Amygdala (tissue), 56 donors: ENCODE measurements around the gene ITPK1.
A peak's percentile ranks its signal among the peaks of the same experiment; 100 is the strongest.
"Not testable (repeated sequence)": the region's sequence is repeated elsewhere in the genome, so short reads cannot be mapped to it uniquely, and the experiment has no call there.

Experiments used
- DNase-seq, 56 donors: peaks; one replicate each; lab custom pipeline; 2025; lab: John Stamatoyannopoulos, UW

ITPK1 gene

DNA sequence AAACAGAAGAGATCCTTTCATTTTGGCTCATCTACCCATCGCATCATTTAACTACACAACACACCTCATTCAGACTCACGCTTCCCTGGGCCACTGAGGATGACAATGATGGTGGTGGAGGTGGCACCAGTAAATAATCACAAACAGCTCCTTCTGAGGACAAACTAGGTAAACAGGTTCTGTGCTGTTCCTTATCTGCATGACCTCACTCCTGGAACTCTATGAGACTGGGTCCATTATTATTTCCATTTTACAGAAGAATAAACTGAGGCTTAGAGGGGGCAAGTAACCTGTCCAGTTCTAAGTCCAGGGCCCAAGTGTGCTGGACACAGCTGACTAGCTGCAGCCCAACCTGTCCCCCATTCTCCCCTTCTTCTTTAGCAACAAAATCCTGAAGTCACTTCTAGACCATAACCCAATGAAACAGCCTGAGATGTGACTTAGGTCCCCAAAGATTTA lies 50.4 kb downstream of the ITPK1 start:
- DNase-seq = no peak

DNA sequence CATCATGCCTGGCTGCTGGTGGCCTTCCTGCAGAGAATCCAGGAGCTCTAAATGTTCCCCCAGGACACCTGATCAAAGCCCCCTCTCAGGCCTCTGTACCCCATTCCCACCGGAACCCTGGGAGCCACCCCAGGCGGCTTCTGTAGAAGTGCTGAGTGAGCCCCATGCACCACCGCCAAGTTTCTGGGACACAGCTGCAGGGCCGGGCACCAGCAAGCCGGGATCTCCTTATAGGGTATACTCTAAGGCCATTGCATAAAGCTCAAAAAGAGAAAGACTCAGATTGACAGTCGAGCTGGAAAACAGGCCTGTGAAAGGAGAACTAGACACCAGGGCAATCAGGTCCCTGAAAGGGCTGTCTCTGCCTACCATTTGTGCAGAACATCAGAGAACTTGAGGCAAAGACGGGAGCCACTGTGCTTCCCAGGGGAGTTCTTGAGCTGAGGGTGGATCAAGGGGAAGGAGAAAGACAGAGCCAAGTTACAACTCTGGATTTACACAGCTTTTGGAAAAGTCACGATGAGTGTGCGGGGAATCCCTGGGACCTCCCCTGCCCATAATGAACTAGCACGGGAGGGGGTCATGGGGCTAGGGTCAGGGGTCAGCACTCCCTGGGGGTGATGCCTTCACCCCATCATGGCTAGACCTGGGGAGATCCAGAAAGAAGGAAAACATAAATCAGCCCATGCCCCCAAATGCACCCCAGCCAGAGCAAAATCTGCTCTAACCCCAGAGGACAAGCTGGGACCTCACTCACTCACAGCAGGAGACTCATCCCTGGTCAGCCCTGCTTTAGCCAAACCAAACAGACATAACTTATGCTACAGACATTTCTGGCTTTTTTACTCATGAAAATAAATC lies 51.1 kb downstream of the ITPK1 start:
- no peak for DNase-seq

DNA sequence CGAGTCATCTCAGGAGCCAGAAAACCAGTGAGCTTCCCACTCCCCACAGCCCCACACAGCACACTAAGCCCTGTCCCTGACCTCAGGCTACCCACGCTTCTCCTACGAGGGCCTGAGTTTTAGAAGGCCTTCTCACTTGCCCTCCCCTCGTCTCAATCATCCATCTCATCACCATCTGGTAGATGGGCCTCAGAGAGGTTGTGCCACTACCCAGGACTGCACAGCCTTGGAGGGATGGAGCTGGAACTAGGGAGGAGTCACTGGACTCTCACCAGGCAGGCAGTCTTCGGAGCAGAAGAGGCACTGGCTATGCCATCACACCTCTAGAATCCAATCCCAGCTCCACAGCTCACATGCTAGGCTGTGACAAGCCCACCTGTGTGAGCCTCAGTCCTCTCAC lies 52.3 kb downstream of the ITPK1 start:
- DNase-seq = no peak

DNA sequence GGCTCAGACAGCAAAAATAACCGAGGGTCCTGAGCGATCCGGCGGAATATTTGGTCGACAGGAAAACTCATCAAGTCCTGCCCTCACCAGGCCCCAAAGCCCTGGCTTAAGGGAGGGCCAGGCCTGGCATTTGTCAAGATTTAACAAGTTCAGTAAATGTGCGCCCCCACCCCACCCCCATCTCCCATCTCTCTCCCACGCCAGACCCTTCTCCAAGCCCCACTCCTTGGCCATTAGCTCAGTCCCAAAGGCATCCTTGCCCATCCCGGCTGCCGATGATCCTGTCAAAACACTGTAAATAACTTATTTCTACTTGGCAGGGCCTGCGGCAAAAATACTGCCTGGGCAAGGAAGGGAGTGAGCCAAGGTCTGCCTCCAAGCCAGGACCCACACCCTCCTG lies 52.8 kb downstream of the ITPK1 start:
- DNase-seq = no peak

DNA sequence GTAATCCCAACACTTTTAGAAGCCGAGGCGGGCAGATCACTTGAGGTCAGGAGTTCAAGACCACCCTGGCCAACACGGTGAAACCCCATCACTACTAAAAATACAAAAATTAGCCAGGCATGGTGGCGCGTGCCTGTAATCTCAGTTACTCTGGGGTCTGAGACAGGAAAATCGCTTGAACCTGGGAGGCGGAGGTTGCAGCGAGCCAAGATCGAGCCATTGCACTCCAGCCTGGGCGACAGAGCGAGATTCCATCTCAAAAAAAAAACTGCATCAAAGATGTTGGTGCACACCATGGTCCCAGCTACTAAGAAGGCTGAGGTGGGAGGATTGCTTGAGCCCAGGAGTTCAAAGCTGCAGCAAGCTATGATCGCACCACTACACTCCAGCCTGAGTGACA lies 53.7 kb downstream of the ITPK1 start:
- DNase-seq = not testable (repeated sequence)

DNA sequence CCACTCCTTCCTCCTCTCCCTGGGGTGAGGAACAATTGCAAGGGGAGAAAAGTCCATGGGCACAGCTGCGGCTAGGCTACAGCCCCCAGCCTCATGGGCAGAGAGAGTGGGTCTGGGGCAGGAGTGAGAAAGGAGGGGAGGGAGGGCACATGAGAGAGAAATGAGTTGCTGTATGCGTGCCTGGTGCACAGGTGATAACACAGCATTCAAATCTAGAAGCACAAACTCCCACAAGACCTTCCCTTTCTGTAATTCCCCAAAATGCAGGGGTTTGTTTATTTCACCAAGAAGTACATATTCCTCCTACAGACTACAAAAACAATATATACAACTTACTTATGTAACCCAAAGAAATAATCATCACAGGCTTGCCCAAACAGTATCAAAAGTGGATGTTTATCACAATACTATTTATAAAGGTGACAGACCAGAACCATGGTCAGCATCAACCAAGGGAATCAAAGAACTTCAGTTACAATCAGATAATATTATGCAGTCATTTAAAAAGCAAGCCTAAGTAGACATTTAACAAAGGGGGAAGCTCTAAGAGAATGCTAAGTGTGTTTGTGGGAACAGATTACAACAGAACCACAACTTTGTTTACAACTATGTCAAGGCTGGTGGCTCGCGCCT lies 54.2 kb downstream of the ITPK1 start:
- DNase-seq = no peak

DNA sequence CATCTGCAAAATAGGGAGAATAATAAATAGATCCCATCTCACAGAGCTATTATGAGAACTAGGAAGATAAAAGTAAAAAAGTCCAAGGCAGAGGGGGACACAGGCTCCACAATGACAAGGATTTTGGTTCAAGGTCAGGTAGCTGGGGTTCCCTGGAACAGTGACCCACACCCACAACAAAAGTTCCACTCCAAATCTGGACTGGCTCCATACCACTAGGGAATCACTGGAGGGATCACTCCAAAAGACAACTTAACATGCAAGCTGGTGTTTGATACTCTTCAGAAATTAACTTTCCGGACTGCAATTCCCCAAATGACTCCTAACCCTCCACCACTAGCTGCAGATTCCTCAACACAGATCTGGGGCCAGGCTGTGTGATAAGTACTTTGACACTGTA lies 54.9 kb downstream of the ITPK1 start:
- no peak for DNase-seq

DNA sequence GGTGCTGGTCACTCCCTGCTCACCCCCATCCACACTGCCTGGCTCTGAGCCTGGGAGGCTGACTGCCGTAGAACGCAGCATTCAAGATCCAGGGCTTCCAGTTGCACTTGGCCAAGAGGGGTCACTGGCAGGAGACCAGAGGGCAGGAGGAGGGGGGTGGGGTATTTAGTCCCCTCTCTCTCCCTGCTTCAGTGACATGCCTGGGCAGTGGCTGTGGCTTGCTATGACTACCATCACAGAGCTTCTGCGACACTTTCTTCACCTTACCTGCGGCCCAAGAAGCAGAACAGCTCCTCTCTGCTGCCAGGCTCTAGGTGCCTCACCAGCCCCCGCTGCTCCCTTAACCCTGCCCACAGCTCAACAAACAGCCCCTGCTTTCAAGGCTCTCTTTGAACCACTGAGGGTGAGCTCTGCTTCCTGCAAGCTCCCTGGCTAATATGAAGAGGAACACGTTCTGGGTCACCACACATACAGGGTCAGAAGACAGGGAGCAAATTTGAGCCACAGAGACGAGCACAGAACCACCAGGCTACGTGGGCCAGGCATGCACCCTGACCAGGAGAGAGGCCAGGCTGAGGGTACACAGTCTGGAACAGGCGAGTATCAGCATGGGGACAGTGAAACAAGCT lies 55.7 kb downstream of the ITPK1 start:
- DNase-seq = peak in 18 of 56 donors; percentile 27 to 84 (median 48)

DNA sequence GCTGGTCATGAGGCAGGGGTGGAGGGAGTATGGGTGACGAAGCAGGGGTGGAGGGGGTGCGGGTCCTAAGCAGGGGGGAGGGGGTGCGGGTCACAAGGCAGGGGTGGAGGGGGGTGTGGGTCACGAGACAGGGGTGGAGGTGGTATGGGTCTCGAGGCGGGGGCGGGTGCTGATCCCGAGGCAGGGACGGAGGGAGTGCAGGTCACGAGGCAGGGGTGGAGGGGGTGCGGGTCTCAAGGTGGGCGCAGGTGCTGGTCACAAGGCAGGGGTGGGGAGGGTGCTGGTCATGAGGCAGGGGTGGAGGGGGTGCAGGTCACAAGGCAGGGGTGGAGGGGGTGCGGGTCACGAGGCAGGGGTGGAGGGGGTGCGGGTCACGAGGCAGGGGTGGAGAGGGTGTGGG lies 56.5 kb downstream of the ITPK1 start:
- DNase-seq = peak in 2 of 56 donors; percentile 38 to 81

DNA sequence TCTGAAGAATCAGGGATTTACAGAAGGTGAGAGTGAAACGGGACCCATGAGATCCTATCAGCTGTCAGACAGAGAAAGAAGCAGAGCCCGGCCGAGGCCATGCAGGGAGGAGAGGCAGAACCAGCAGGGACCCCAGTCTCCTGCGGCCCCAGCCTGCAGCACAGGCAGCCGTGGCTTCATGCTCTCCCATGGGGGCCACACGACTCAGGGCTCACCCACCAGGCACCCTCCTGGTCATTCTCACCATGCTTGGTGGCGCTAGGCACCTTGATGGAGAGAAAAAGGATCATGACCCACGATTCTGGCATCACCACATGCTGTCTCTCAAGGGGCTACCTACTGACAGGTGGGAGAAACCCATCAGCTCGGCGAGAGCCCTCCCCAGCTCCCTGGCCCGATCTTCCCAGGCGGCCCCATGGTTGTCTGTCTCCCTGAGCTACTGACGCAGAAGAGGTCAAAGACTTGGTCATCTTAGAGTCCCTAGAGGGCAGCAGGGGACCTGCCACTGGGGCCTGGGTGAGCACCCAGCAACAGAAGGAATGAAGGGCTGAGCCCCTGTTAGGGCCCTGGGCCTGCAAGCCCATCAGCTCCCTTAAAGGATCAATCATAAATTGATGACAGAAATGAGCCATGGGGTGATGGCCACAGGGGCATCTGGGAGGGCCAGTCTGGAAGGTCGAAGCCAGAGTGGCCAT lies 58.0 kb downstream of the ITPK1 start:
- peak in 4 of 56 donors; percentile 19 to 27 (median 22) for DNase-seq

DNA sequence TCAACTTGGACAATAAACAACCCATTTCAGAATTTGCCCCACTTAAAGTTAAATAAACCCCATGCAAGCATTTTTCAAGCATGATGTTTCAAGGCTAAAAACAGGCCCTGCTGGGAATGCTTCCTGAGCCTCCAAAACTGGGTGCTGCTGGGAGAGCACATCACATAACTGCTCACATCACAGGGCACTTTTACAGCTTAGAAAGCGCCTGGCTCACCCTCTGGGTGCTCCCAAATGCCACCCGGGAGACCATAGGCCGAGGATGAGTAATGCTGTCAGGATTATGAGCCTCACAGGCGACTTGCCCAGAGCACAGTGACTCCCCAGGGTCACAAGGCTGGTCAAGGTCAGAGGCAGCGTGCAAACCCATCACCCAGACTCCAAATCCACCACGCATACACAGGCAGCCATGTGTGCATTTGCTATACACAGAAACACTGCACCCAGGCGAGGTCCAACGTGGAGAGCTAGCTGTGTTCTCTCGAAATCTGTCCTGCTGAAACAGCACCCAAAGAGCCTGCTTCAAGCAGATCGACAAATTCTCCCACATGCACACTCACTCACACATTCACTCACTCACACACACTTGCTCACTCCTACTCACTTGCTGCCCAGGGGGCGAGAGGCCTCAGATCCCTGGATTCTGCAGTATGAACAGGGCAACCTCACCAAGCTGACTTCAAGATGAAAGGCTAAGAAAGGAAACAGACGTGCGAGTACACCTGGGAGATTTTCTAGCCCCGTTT lies 58.7 kb downstream of the ITPK1 start:
- DNase-seq = peak in 3 of 56 donors; percentile 40 to 61 (median 43)

DNA sequence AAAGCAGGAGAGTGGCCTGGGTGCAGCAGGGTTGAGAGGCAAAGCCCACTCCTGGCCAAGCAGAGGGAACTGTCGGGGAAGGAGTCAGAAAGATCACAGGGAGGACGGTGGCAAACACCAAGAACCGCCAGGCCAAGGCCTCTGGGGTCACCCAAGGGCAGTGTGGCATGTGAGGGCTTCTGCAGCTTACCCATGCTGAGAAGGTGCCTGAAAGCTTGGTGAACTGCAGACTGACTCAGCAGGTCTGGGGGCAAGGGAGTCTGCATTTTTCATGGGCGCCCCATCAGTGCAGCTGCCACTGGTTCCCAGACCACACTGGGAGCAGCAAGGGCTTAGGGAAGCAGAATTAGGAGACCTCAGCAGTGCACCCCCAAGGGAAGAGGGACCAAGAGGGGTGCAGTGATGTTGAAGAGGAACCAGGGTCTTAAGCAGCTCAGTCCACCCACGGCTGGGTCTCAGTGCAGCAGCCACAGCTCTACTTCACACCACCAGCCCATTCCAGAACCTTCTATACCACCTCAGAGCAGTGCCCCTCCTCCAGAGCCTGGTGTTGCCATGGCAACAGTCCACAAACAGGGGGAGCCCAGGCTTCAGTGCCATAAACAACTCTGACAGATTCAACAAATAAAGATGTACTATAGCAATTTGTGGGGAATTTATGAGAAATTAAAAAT lies 59.4 kb downstream of the ITPK1 start:
- peak in 3 of 56 donors; percentile 21 to 82 (median 49) for DNase-seq

DNA sequence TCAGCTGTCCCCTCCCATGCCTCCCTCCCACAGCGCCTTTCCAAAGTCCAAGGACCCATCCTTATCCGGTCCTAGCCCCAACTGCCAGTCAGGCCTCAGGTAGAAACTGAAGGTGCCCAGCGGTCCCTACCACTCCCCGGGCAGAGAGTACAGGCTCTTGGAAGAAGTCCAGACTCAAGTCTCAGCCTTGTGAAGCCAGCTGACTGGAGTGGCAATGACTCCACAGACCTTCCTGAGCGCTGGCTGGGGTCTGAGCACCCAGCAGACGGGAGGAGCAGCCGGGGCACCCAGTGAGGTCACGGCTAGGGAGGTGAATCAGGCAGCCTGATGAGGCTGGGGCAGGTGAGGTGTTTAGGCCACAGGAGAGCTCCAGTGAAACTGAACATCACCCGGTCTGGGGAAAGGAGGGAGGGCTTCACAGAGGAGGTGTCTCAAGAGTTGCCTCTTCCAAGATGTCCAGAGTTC lies 60.0 kb downstream of the ITPK1 start:
- no peak for DNase-seq

DNA sequence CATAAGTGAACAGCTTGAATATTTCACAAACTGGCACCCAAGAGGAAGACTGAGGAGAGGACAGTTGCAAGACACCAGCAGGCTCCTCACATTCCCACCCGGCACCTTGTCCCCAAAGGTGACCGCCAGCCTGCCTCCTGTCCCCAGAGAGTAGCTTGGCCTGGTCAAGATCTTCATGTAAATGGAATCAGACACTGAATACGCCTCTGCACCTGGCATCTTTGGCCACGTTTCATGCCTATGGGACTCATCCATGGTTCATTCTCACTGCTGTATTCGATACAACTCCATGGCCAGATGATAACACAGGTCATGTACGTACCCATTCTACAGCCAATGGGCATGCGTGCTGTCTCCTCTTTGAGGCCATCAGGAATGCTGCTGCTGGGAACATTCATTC lies 60.8 kb downstream of the ITPK1 start:
- no peak for DNase-seq

DNA sequence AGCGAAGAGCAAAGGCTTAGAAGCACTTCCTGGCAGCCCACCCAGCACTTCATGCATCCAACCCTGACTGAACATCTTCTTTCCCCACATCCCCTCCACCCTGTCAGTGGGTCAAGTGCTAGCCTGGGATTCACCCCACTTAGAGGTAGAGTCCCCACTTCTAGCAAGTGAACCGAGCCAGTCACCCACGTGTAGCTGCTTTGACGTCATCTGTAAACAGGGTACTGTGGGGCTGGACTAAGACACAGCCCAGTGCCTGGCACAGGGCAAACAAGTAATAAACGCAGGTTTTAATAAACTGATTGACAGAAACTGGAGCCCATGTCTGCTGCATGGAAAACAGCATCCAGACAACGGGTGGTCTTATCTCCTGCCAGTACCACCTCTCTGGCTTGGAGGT lies 61.7 kb downstream of the ITPK1 start:
- DNase-seq = peak in 2 of 56 donors; percentile 27 to 46

DNA sequence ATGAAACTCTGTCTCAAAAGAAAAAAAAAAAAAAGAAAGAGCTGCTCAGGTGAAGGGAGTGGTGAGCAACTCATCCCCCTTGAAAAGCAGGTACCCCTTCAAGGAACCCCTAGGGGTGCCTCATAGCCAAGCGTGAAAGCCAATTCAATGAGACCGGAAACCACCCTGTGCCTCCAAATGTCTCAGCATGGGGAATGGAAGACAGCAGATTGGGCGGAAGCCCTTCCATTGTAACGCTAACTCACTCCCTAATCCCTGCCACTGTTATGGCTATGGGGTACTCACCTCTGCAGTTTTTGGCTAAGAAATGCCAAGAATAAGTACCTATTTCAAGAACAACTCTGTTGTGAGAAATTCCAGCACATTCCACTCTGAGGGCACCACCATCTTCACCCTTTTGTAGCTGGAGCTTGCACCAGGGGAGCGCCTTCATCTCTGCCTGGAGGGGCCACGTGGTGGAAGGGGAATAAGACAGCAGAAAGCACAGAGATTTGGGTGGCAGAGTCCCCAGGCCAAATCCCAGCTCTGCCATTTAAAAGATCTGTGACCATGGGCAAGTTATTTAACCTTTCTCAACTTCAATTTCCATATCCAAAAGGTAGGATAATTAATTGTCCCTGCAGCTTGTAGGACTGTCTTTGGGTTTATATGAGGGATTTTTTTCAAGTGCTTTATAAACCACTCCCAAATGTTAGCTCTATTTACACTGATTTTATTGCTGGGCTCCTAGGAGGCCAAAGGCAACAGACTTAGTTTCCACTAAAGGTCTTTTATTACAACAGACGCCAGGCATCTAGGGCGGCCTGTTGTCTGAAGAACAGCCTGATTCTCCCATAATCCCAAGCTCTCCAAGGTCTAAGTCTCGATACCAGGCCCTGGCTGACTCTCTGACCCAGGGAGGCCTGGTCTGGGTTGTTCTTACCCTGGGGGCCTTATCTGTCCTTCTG lies 63.9 kb downstream of the ITPK1 start:
- no peak for DNase-seq

DNA sequence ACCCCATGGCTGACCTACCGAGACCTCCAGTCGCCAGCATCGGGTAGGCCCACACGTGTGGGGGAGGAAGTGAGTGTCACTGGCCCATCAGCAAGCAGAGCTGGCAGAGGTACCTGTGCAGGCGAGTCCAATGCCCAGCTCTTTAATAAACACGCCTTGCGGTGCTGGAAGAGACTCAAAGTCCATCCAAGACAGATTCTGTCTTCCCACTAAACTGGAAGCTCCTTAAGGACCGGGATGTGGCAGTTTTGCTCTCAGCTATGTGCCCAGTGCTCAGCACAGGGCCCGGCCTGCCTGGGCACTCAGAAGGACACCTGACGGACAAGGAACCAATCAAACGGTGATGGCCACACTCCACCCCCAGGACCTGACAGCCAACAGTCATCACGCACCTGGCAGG lies 65.0 kb downstream of the ITPK1 start:
- no peak for DNase-seq

DNA sequence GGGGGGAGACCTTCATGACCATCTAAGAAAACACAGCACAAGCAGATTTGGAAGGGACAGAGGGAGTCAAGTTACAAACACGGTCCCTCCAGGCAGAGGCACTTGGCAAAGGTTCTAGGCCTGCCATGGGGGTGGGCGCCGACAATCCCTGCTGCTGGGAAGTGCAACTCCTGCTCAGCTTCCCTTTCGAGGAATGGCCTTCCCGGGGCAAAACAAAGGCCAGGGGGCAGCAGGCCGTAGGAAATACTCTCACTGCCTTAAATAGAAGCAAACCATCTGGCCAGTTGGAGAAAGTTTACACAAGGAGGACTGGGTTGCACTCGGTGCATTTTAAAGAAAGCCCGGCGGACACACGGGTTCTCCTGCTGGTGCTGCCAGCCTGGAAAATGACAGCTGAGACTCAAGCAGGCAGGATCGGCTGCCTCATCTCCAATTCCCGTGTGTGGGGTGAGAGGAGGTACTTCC lies 65.8 kb downstream of the ITPK1 start:
- no peak for DNase-seq
